Astrocyte of the hippocampus (primary cell): ENCODE measurements around the gene TTLL6.

ENCODE experiments used
- DNase-seq: peaks from one replicate; pipeline ENCODE4 v3.0.0; 2011; ENCODE audit warnings: low read depth, low spot score

Gene TTLL6

DNA sequence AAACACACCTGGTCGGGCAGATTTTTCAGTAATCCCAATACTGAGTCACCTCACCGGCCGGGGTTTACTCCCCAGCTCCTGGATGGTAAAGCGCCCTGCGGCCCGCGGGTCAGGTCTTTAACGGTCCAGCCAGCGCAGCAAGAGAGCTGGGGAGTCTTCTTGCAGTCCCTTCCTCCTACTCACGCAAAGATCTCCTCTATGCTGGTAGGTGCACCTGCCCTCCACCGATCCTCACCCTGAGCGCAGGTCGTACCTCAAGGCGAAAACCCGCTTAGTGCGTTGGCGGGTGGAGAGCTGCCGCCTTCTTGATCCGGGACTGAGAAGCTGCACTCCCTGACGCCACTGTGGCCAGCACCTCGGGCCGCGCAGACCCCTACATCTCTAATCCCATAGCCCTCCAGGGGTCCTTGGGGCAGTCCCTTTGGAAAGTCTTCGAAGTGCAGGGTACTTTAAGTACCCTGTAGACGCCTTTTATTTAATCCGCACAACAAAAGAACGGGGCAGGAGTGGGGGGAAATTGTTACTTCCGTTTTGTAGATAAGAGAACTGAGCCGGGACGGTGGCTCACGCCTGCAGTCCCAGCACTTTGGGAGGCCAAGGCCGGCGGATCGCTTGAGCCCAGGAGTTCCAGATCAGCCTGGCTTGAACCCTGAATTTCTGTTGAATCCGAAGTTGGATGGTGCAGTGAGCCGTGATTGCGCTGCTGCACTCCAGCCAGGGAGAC is 78.1 kb downstream of the TTLL6 start:
- DNase-seq: no peak

DNA sequence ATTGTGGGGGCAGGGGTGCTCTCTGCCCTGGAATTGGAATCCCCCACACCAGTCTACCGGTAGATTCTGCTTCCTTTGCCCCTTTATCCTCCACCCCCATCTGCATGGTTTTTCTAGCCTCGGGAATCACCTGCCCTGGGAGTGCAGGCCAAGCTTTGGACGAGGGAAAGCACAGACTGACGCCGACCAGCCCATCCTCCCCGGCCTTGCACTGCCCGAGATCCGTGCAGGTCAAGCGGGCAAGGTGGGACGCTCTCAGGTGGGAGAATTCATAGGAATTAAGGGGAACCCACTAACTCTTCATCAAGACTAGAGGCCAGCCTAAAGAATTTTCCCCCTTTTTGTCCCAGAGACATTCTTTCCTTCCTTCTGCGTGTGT is 78.6 kb downstream of the TTLL6 start:
- DNase-seq: no peak

GRCh38 chr17:48737330-48738043 is 79.5 kb downstream of the TTLL6 start:
- DNase-seq: no peak

DNA sequence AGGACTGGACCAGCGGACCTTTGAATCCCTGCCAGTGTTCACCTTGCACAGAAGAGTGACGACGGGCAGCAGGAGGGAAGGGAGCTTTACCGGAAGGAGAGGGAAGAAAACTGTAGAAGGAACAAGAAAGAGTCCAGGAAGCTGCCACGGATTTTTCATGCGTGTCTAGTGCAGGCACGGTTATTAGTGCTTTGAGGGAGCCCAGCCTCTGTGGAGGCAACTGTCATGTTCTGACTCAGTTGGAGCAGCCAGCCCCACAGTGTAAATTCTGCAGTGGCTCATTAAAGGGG is 82.0 kb downstream of the TTLL6 start:
- no peak for DNase-seq

GRCh38 chr17:48734333-48735061 is 82.5 kb downstream of the TTLL6 start:
- no peak for DNase-seq

GRCh38 chr17:48733632-48734328 is 83.2 kb downstream of the TTLL6 start:
- DNase-seq: no peak

- no peak for DNase-seq
These were observed 84.1 kb downstream of the TTLL6 start for GRCh38 chr17:48732688-48733629.

DNA sequence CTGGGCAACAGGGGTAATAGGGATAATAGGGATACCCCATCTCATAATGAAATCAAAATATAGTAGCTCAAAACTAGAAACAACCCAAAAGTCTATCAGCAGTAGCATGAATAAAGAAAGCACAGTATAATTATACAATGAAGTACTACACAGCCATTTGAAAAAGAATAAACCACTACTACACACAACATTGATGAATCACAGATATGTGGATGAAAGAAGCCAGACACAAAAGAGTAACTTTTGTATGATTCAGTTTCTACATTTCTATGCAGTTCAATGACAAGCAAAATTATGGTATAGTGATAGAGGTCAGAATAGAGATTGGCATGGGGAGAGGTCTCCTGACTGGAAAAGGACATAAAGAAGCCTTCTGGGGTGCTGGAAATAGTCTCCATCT is 85.7 kb downstream of the TTLL6 start:
- no peak for DNase-seq

DNA sequence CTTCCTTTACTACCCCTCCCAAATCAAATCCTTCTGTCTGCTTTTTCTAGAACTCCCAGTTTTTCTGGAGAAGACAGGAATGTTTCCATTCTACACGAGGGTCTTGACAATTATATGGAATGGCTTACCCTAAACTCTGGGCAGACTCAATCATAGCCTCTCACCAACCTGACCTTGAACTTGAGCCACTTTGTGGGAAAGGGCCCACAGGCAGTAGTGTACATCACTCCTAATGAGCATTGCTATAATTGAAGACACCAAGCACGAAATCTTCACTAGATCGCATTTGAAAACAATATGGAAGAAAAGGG is 86.8 kb downstream of the TTLL6 start:
- DNase-seq: no peak

GRCh38 chr17:48729335-48730239 is 87.4 kb downstream of the TTLL6 start:
- DNase-seq: no peak

- DNase-seq: no peak
These were observed 88.5 kb downstream of the TTLL6 start, which contains the start of gene HOXB13 for GRCh38 chr17:48728232-48729231. HOXB13 (minus strand) TSS chr17:48728750; CDS start chr17:48728593, 157 bp downstream.

DNA sequence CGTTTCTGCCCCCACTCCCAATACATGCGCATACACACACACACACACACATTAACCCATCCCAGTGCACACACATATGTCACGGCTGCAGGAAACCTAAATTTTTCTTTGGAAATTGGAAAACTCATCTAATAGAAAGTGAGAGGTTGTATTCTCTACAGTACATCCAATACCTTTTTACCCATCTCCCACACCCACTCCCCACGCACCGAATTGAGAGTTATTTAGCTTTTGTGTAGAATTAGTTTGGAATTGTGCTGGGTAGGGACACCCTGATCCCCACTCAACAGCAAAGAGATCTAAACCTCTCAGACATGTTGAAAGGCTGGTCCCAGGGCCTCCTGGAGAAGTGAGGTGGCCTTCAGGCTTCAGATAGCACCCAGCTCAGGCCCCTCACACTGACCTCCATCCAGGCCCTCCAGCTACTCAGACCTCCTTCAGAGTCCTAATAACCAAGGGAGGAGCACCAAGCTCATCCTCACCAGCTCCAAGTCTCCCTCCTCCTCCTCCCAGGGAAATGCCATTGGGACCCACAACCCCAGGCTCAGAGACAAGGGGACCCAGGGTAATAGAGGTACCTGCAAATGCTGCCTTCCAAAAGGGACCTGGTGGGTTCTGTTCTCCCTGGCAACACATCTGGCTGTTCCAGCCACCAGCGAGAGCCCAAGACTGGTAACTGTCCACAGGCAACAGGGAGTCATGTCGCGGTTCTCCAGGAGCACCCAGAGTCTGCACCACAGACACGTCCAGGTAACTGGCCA is 89.4 kb downstream of the TTLL6 start:
- no peak for DNase-seq

GRCh38 chr17:48726916-48727286 is 90.1 kb downstream of the TTLL6 start:
- DNase-seq: no peak

GRCh38 chr17:48726114-48726915 is 90.7 kb downstream of the TTLL6 start:
- DNase-seq: no peak

DNA sequence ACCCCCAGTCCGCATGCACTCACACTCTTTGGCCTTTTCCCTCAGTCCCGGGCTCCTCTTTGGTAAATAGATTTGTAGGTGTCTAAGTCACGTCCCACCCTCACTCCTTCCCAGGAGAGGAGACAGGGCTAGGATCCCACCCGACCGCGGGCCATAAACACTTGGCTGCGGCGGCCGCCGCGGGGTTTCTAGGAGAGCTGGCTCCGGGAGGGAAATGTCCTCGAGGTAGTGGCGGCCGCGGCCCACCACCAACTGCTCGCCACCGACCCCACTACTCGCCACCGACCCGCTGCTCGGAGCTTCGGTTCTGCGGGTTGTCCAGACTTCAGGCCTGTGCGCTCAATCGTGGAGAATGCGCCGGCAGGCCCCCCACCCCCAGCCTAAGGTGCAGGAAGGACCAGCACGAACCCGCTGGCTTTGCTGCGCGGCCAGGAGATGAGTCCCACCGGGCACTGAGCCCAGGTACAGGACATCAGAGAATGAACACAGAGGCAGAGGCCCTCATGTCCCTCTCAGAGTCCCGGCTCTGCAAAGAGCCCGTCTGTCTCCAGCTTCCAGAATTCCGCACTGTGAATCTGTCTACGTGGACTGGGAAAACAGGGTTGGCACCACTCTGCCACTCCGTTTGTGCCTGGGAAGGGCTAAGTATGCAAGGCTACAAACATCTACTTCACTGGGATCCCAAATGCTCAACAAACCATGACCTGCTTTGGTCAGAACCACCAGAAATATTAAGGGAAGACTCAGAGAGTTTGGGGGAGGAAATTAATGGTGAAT is 91.6 kb downstream of the TTLL6 start:
- DNase-seq: no peak

DNA sequence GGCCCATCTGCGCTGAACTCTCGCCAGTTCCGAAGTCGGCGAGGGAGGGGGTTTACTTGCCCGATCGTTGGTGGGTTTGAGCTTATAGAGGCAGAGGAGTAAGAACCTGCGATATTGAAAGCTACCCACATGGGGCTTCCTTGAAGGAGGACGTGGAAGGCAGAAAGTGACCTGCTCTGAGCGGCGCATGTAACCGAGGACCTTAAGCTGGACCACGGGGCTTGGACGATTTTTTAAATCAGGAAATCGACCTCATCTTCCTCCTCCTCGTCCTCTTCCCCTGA is 92.1 kb downstream of the TTLL6 start:
- DNase-seq: no peak
